DMS53 (cell line): ENCODE data around the gene SNRPA1.

Experiments used
- DNase-seq: peaks from one replicate; lab custom pipeline; 2025; lab: John Stamatoyannopoulos, UW

Gene SNRPA1

DNA sequence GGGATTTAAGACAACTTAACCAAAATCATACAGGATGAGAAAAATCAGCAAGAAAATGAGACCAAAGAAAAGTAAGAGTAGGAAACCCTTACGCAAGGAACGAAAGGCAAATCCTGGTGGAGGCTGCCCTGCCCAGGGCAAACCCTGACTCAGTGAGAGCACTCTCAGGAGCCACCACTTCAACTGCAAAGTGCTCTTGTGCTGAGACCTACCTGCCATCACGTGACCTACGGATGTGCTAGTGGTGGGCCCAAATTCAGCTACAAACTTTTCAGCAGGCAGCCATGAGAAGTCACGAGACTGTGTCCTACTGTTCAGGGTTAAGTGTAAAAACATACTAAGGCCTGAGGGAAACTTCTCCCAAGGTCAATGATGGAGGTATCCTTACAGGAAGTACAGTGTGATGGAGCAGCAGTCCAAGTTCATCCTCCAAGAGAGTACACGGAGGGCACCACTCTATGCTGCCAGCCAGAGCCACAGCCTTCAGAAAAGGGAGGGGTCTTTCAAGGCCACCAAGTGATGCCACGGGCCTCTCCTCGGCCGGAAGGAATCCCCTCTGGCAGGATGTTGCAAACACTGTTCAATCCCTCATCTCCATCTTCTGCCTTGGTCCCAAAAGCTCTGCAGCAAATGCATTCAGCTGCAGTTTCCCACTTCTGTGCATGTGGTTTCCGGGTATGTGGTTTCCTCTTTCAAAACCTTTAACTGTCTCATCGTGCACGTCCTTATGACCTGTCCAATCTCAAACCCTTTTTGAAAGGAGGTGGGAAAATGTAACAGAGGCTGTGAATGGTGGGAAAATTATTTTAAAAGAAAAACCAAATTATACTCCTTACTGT, 52.7 kb downstream of the SNRPA1 start:
- no peak for DNase-seq

- DNase-seq: no peak
These were observed 54.7 kb downstream of the SNRPA1 start for GRCh38 chr15:101240358-101240757.

GRCh38 chr15:101239724-101240136, 55.3 kb downstream of the SNRPA1 start:
- no peak for DNase-seq

GRCh38 chr15:101237251-101237650, 57.8 kb downstream of the SNRPA1 start:
- no peak for DNase-seq

- no peak for DNase-seq
These were observed 61.3 kb downstream of the SNRPA1 start for GRCh38 chr15:101233651-101234280.

- no peak for DNase-seq
These were observed 62.4 kb downstream of the SNRPA1 start for GRCh38 chr15:101232677-101233076.
